Activated naive CD4-positive, alpha-beta T cell treated with anti-CD3 and anti-CD28 coated beads, Interleukin-2, amount 10 ng/mL, durations not matched to agents 7 days and 5 days (primary cell): ENCODE results near the gene IGF1R.
A peak's percentile ranks its signal among the peaks of the same experiment; 100 is the strongest.

Source experiments
- CTCF ChIA-PET: fragments of 350-600 bp; sonication (Branson Sonifier 250); formaldehyde crosslinking; loops from one replicate; lab custom pipeline; 2021; ENCODE audit warnings: antibody characterized with exemption; lab: Charles Lee
- DNase-seq: peaks from one replicate; pipeline ENCODE4 v3.0.0-alpha.2; 2020
- H3K27ac Mint-ChIP-seq: one replicate; pipeline ENCODE4 v1.8.0; 2021; ENCODE audit warnings: mild to moderate bottlenecking, moderate library complexity, mixed read lengths
- H3K27me3 Mint-ChIP-seq: one replicate; pipeline ENCODE4 v1.8.0; 2021; ENCODE audit warnings: mild to moderate bottlenecking, mixed read lengths
- H3K36me3 Mint-ChIP-seq: one replicate; pipeline ENCODE4 v1.8.0; 2021; ENCODE audit warnings: mixed read lengths
- H3K4me1 Mint-ChIP-seq: one replicate; pipeline ENCODE4 v1.8.0; 2021; ENCODE audit warnings: mixed read lengths
- H3K4me3 Mint-ChIP-seq: one replicate; pipeline ENCODE4 v1.8.0; 2021; ENCODE audit warnings: mild to moderate bottlenecking, moderate library complexity, mixed read lengths
- H3K9me3 Mint-ChIP-seq: one replicate; pipeline ENCODE4 v1.8.0; 2021; ENCODE audit warnings: mixed read lengths

IGF1R gene

GRCh38 chr15:98917417-98917816 is 269.1 kb downstream of the IGF1R start:
- Mint-ChIP-seq H3K27me3 (no peaks in the 10 kb centered on the region), H3K9me3 (peaks cover 2% of the 10 kb centered on the region), H3K36me3 (peaks cover 53% of the 10 kb centered on the region), H3K4me3 (no peak overlapping the region), H3K4me1 (peaks cover 31% of the 10 kb centered on the region), H3K27ac (no peak overlapping the region)
- DNase-seq, result no peak
- CTCF ChIA-PET, result no interaction called here

- peaks cover 49% of the 10 kb centered on the region for H3K36me3 Mint-ChIP-seq
- peaks cover 2% of the 10 kb centered on the region for H3K9me3 Mint-ChIP-seq
- peak overlapping the region; percentile 69 for H3K27ac Mint-ChIP-seq
- H3K27me3 Mint-ChIP-seq, result no peaks in the 10 kb centered on the region
- CTCF ChIA-PET, result interaction anchor here (0.6 to 1.2 kb wide), 3 partner anchors 38 to 140 kb away, joined by 3 read pairs; no protein-coding TSS in a partner anchor
- no peak for DNase-seq
- peaks cover 28% of the 10 kb centered on the region for H3K4me1 Mint-ChIP-seq
- H3K4me3 Mint-ChIP-seq, result no peak overlapping the region
Measured at GRCh38 chr15:98920091-98920880, 271.9 kb downstream of the IGF1R start.

GRCh38 chr15:98923171-98923570 is 274.8 kb downstream of the IGF1R start:
- CTCF ChIA-PET, result no interaction called here

GRCh38 chr15:98923579-98923978 is 275.2 kb downstream of the IGF1R start:
- Mint-ChIP-seq H3K27me3 (no peaks in the 10 kb centered on the region), H3K4me1 (peaks cover 25% of the 10 kb centered on the region), H3K36me3 (peaks cover 38% of the 10 kb centered on the region), H3K4me3 (no peak overlapping the region), H3K9me3 (peaks cover 2% of the 10 kb centered on the region), H3K27ac (no peak overlapping the region)
- CTCF ChIA-PET, result no interaction called here
- no peak for DNase-seq

More at GRCh38 chr15:98923171-98923570, 274.8 kb downstream of the IGF1R start:
- peaks cover 41% of the 10 kb centered on the region for H3K36me3 Mint-ChIP-seq
- no peak overlapping the region for H3K4me3 Mint-ChIP-seq
- no peak overlapping the region for H3K27ac Mint-ChIP-seq
- peaks cover 2% of the 10 kb centered on the region for H3K9me3 Mint-ChIP-seq
- no peaks in the 10 kb centered on the region for H3K27me3 Mint-ChIP-seq
- peaks cover 25% of the 10 kb centered on the region for H3K4me1 Mint-ChIP-seq
- DNase-seq, result no peak

- Mint-ChIP-seq H3K36me3 (peaks cover 33% of the 10 kb centered on the region), H3K27ac (no peak overlapping the region), H3K27me3 (no peaks in the 10 kb centered on the region), H3K4me1 (peaks cover 19% of the 10 kb centered on the region), H3K9me3 (peaks cover 2% of the 10 kb centered on the region), H3K4me3 (no peak overlapping the region)
- DNase-seq, result no peak
- CTCF ChIA-PET, result no interaction called here
Measured at GRCh38 chr15:98924401-98925049, 276.2 kb downstream of the IGF1R start.

- H3K36me3 Mint-ChIP-seq, result peaks cover 22% of the 10 kb centered on the region
- H3K9me3 Mint-ChIP-seq, result no peaks in the 10 kb centered on the region
- H3K27ac Mint-ChIP-seq, result no peak overlapping the region
- no peak for DNase-seq
- CTCF ChIA-PET, result no interaction called here
- no peaks in the 10 kb centered on the region for H3K27me3 Mint-ChIP-seq
- no peak overlapping the region for H3K4me3 Mint-ChIP-seq
- peaks cover 2% of the 10 kb centered on the region for H3K4me1 Mint-ChIP-seq
Measured at GRCh38 chr15:98926236-98926635, 277.9 kb downstream of the IGF1R start.

- CTCF ChIA-PET, result no interaction called here
- H3K36me3 Mint-ChIP-seq, result peaks cover 17% of the 10 kb centered on the region
- H3K4me3 Mint-ChIP-seq, result no peak overlapping the region
- no peaks in the 10 kb centered on the region for H3K4me1 Mint-ChIP-seq
- H3K9me3 Mint-ChIP-seq, result no peaks in the 10 kb centered on the region
- no peak overlapping the region for H3K27ac Mint-ChIP-seq
- H3K27me3 Mint-ChIP-seq, result no peaks in the 10 kb centered on the region
- DNase-seq, result no peak
Measured at GRCh38 chr15:98927022-98927421, 278.7 kb downstream of the IGF1R start.

GRCh38 chr15:98927996-98928395 is 279.7 kb downstream of the IGF1R start:
- CTCF ChIA-PET, result no interaction called here
- no peaks in the 10 kb centered on the region for H3K4me1 Mint-ChIP-seq
- no peak for DNase-seq
- no peak overlapping the region for H3K4me3 Mint-ChIP-seq
- H3K36me3 Mint-ChIP-seq, result peaks cover 13% of the 10 kb centered on the region
- H3K27ac Mint-ChIP-seq, result no peak overlapping the region
- H3K9me3 Mint-ChIP-seq, result no peaks in the 10 kb centered on the region
- no peaks in the 10 kb centered on the region for H3K27me3 Mint-ChIP-seq

GRCh38 chr15:98930576-98930975 is 282.2 kb downstream of the IGF1R start:
- Mint-ChIP-seq H3K4me3 (no peak overlapping the region), H3K4me1 (no peaks in the 10 kb centered on the region), H3K27me3 (no peaks in the 10 kb centered on the region), H3K9me3 (no peaks in the 10 kb centered on the region), H3K36me3 (peaks cover 5% of the 10 kb centered on the region), H3K27ac (no peak overlapping the region)
- CTCF ChIA-PET, result no interaction called here
- no peak for DNase-seq

GRCh38 chr15:98931004-98931403 is 282.7 kb downstream of the IGF1R start:
- H3K27ac Mint-ChIP-seq, result no peak overlapping the region

GRCh38 chr15:98933406-98933805 is 285.1 kb downstream of the IGF1R start:
- Mint-ChIP-seq H3K27ac (no peak overlapping the region), H3K4me3 (no peak overlapping the region), H3K36me3 (peaks cover 9% of the 10 kb centered on the region), H3K9me3 (no peaks in the 10 kb centered on the region), H3K27me3 (no peaks in the 10 kb centered on the region), H3K4me1 (peaks cover 3% of the 10 kb centered on the region)
- DNase-seq, result no peak
- CTCF ChIA-PET, result interaction anchor here (0.7 kb wide), 1 partner anchor 621 kb away, joined by 3 read pairs; no protein-coding TSS in a partner anchor

More at GRCh38 chr15:98931004-98931403, 282.7 kb downstream of the IGF1R start:
- Mint-ChIP-seq H3K27me3 (no peaks in the 10 kb centered on the region), H3K36me3 (peaks cover 5% of the 10 kb centered on the region), H3K9me3 (no peaks in the 10 kb centered on the region), H3K4me3 (no peak overlapping the region), H3K4me1 (no peaks in the 10 kb centered on the region)
- DNase-seq, result no peak
- CTCF ChIA-PET, result no interaction called here

- CTCF ChIA-PET, result no interaction called here
- H3K4me1 Mint-ChIP-seq, result peaks cover 8% of the 10 kb centered on the region
- H3K27me3 Mint-ChIP-seq, result no peaks in the 10 kb centered on the region
- no peaks in the 10 kb centered on the region for H3K9me3 Mint-ChIP-seq
- DNase-seq, result no peak
- no peak overlapping the region for H3K4me3 Mint-ChIP-seq
- H3K27ac Mint-ChIP-seq, result no peak overlapping the region
- peaks cover 19% of the 10 kb centered on the region for H3K36me3 Mint-ChIP-seq
Measured at GRCh38 chr15:98935736-98936135, 287.4 kb downstream of the IGF1R start.

- H3K36me3 Mint-ChIP-seq, result peaks cover 22% of the 10 kb centered on the region
- DNase-seq, result no peak
- H3K27me3 Mint-ChIP-seq, result no peaks in the 10 kb centered on the region
- H3K27ac Mint-ChIP-seq, result no peak overlapping the region
- no peak overlapping the region for H3K4me3 Mint-ChIP-seq
- peaks cover 8% of the 10 kb centered on the region for H3K4me1 Mint-ChIP-seq
- no peaks in the 10 kb centered on the region for H3K9me3 Mint-ChIP-seq
- CTCF ChIA-PET, result no interaction called here
Measured at GRCh38 chr15:98937413-98938104, 289.2 kb downstream of the IGF1R start.

- Mint-ChIP-seq H3K36me3 (peaks cover 22% of the 10 kb centered on the region), H3K27me3 (no peaks in the 10 kb centered on the region), H3K4me1 (peaks cover 8% of the 10 kb centered on the region), H3K9me3 (no peaks in the 10 kb centered on the region), H3K4me3 (no peak overlapping the region), H3K27ac (no peak overlapping the region)
- no peak for DNase-seq
- CTCF ChIA-PET, result no interaction called here
Measured at GRCh38 chr15:98938105-98938417, 289.7 kb downstream of the IGF1R start.
